GM12801 (cell line): ENCODE data around the gene ERC2.

ENCODE experiments used
- CTCF ChIP-seq: IDR thresholded peaks from one replicate; pipeline ENCODE4 v1.5.1; 2011; ENCODE audit warnings: control low read depth; ENCODE audit not compliant: insufficient read length; ENCODE audit errors: extremely low read depth

Gene ERC2

DNA sequence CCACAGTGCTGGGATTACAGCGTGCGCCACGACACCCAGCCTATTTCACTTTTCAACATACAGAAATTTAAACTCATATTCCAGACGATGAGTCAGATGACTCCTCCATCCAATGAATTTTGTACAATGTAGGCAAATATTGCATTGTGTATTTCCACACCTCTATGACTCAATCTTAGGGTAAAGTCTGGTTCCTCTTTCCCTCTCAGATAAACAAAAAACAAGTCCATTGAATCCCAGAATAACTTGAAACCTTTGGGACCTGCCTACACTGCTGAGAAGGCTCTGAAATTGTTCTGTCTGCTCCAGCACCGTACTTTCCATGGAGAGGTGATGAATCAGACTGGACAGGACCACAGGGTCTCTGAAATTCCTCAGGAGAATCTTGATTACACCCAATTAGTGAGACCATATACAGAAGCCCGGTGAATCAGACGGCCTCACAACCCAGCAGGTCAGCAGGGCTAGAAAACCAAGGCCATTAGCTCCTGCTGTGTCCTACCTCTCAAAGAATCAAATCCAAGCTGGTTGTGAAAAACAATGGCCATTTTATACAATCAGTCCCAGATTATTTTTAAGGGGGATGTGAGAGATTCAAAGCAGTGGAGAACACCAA lies 112.6 kb downstream of the ERC2 start:
- no peak for TF ChIP-seq CTCF

- no peak for TF ChIP-seq CTCF
Observed at GRCh38 chr3:56351537-56351936, 116.7 kb downstream of the ERC2 start.

DNA sequence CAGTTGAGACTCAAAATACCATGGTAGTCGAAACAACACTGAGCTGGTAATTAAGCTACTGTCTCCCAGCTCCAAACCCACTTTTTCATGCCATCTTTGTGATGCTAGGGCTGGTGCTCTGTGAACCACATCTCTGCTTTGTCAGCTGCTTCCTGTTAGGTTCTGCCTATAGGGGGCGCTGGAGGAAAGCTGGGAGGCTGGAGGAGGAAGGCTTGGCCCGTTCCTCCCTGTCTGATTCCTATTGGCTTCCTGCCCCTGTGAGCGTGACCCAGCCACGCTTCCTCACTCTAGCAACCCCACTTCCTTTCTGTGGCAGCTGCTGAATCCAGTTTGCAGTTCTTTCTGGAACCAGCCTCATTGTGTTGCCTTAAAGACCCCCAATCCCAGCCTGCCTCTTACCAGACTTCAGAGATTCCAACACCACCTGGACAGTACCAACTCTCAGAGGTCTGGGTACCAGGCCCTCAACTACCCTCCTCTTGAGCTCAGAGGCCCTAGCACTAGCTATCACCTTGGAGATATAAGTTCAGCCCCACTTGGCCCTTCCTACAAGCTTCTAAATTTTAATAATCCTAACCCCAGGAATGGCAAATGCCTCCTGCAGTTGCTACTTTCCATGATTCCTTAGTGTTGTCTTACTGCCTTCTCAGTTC lies 120.9 kb downstream of the ERC2 start:
- no peak for TF ChIP-seq CTCF

DNA sequence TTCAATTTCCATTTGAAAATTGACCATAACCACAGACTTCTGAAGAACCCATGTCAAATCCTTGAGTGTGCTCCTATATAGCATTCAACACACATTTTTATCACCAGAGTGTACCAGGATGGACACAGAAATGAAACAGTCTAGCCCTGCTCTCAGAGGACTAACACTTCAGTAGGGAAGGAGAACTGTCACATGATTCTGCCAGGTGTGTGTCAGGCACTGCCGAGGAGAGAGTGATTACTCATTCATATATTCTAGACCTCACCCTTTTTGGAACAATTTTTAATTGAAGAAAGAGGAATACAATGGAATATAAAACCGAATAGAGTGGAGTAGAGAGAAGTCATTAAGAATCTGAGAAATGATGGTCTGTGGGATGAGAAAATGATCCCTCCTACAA lies 125.8 kb downstream of the ERC2 start:
- no peak for TF ChIP-seq CTCF

- TF ChIP-seq CTCF, result no peak
Observed at GRCh38 chr3:56339671-56340070, 128.6 kb downstream of the ERC2 start.

GRCh38 chr3:56339244-56339643 lies 129.0 kb downstream of the ERC2 start:
- TF ChIP-seq CTCF, result no peak

DNA sequence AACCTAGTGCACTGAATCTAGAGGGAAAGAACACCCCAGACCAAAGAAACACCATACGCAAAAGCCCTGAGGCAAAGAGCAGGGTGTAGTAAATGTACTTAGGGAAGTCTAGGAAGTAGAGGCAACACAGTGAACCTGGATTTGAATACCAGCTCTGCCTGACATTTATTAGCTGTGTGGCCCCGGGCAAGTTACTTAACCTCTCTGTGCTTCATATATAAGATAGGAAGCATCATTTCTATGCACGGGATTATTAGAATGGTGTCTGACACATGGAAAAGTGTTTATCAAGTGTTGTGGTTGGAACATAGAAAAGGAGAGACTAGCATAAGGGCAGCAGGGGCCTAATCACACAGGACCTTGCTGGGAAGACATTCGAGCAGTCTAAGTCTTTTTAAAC lies 132.2 kb downstream of the ERC2 start:
- no peak for TF ChIP-seq CTCF

DNA sequence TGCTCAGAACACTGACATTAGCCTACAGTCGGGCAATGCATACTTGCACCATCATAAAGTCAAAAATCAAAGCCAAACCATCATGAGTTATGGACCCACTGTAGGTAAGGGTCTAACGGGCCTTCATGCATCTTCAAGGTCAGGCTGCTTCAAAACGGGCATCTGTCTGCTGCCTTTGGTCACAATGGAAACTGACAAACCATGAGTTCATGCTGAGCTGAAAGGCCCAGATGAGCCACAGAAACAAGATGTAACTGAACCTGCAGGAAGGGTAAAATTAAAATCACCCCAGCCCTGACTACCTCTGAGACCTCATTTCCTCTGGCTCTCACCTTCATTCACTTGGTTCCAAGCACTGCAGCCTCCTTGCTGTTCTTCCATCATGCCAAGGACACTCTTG lies 143.8 kb downstream of the ERC2 start:
- no peak for TF ChIP-seq CTCF
